CD4-positive, alpha-beta T cell treated with Interleukin-15 for 4 hours (primary cell): ENCODE measurements around the gene POLE.
A peak's percentile ranks its signal among the peaks of the same experiment; 100 is the strongest.

Experiments
- DNase-seq: peaks from one replicate; pipeline ENCODE4 v3.0.0-alpha.2; 2020; ENCODE audit warnings: low spot score

The POLE gene

GRCh38 chr12:132685400-132685799, 1.7 kb downstream of the POLE start:
- no peak for DNase-seq

GRCh38 chr12:132677492-132677891, 9.7 kb downstream of the POLE start:
- no peak for DNase-seq

GRCh38 chr12:132675757-132676432, 11.2 kb downstream of the POLE start:
- no peak for DNase-seq

GRCh38 chr12:132674561-132674960, 12.6 kb downstream of the POLE start:
- DNase-seq: no peak

GRCh38 chr12:132673288-132674179, 13.6 kb downstream of the POLE start:
- DNase-seq: no peak

GRCh38 chr12:132672678-132673077, 14.5 kb downstream of the POLE start:
- no peak for DNase-seq

GRCh38 chr12:132672116-132672515, 15.0 kb downstream of the POLE start:
- peak; percentile 2 for DNase-seq

GRCh38 chr12:132669166-132669879, 17.8 kb downstream of the POLE start:
- no peak for DNase-seq

GRCh38 chr12:132668191-132669088, 18.7 kb downstream of the POLE start:
- no peak for DNase-seq

- no peak for DNase-seq
Measured at GRCh38 chr12:132665794-132666193, 21.3 kb downstream of the POLE start.

- no peak for DNase-seq
Measured at GRCh38 chr12:132665149-132665491, 22.0 kb downstream of the POLE start.

GRCh38 chr12:132664206-132665148, 22.7 kb downstream of the POLE start:
- DNase-seq: no peak

GRCh38 chr12:132662901-132663755, 24.0 kb downstream of the POLE start:
- no peak for DNase-seq

GRCh38 chr12:132661972-132662371, 25.2 kb downstream of the POLE start:
- no peak for DNase-seq

- DNase-seq: no peak
Measured at GRCh38 chr12:132660996-132661395, 26.1 kb downstream of the POLE start.

- no peak for DNase-seq
Measured at GRCh38 chr12:132660052-132660451, 27.1 kb downstream of the POLE start.

GRCh38 chr12:132659146-132659545, 28.0 kb downstream of the POLE start:
- DNase-seq: no peak

GRCh38 chr12:132658149-132658894, 28.8 kb downstream of the POLE start:
- DNase-seq: no peak
